ENCODE results near the gene ZBTB46.

The ZBTB46 gene

DNA sequence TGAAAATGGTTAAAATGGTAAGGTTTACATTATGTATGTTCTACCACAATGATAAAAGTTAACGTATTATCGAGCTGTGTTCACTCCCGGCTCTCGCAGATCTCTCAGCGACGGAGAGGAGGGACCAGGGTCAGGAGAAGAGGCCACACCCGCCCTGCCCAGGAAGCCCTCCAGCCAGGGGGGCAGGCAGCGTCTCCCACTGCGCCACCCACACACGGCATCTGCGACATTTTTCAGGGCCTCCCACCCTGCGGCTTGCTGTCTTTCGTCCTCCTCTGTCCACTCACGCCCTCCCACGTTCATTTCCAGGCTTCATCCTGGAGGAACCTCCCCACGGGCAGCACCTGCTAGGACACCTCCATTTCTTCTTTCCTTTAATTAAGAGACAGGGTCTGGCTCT is 43.3 kb downstream of the ZBTB46 start:
- DNase-seq, result no peak
- Histone ChIP-seq H3K4me3 (ENCODE audit: low read depth in 1 of 2, low read length in 2 of 2) (no peak overlapping the region), H3K27me3 (ENCODE audit: insufficient read depth, low read length, poor library complexity) (no peaks in the 10 kb centered on the region), H3K4me1 (ENCODE audit: insufficient read depth, low read length) (0 out of 2 replicates have a peak, but pooled peaks cover 4% of the 10 kb centered on the region), H3K79me2 (ENCODE audit: insufficient read depth, low read length) (no peaks in the 10 kb centered on the region), H4K20me1 (ENCODE audit: insufficient read depth, low read length) (no peaks in the 10 kb centered on the region; the same call in 1 of the 2 replicates), H2AFZ (ENCODE audit: low read depth, low read length) (no peak overlapping the region), H3K4me2 (ENCODE audit: insufficient read depth, low read length) (no peak overlapping the region), H3K9ac (ENCODE audit: low read depth, low read length) (no peak overlapping the region), H3K36me3 (ENCODE audit: insufficient read depth, low read length) (no peaks in the 10 kb centered on the region), H3K9me3 (ENCODE audit: insufficient read depth, low read length, severe bottlenecking) (no peaks in the 10 kb centered on the region), H3K27ac (ENCODE audit: low read length) (no peak overlapping the region)
- TF ChIP-seq, protein P1, sequence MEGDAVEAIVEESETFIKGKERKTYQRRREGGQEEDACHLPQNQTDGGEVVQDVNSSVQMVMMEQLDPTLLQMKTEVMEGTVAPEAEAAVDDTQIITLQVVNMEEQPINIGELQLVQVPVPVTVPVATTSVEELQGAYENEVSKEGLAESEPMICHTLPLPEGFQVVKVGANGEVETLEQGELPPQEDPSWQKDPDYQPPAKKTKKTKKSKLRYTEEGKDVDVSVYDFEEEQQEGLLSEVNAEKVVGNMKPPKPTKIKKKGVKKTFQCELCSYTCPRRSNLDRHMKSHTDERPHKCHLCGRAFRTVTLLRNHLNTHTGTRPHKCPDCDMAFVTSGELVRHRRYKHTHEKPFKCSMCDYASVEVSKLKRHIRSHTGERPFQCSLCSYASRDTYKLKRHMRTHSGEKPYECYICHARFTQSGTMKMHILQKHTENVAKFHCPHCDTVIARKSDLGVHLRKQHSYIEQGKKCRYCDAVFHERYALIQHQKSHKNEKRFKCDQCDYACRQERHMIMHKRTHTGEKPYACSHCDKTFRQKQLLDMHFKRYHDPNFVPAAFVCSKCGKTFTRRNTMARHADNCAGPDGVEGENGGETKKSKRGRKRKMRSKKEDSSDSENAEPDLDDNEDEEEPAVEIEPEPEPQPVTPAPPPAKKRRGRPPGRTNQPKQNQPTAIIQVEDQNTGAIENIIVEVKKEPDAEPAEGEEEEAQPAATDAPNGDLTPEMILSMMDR (IDR thresholded peaks at IDR 0.05; ENCODE audit: borderline replicate concordance, extremely low read depth, low read length, poor library complexity, severe bottlenecking), result no peak
- TF ChIP-seq EZH2 (IDR thresholded peaks at IDR 0.05; ENCODE audit: borderline replicate concordance, low read depth, low read length, severe bottlenecking), result no peak
- no peak for ATAC-seq (ENCODE audit: insufficient read depth, low read depth)

GRCh38 chr20:63787302-63787701 is 43.8 kb downstream of the ZBTB46 start:
- ATAC-seq (ENCODE audit: insufficient read depth, low read depth), result no peak
- H3K9ac ChIP-seq (ENCODE audit: low read depth, low read length), result no peak overlapping the region

DNA sequence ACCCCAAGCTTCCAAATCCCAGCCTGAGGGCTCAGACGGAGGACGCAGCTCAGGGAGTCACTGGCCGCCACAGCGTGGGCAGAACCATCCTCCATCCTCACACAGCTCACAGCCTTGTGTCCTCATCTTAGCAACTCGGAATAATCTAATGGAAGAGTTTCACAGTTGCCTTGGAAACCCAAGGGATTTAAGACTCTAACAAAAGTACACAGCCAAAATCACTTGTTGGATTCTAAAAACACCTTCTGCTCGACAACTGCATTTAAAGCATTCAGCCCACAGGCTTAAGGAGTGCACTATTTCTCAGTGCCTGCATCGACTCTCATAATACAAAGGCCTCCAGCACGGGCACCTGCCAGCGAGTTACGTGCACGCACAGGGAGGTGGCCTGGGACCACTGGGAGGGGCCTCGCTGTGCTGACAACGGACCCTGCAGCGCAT is 45.4 kb downstream of the ZBTB46 start:
- no peaks in the 10 kb centered on the region for H3K36me3 ChIP-seq (ENCODE audit: insufficient read depth, low read length)
- no peak for TF ChIP-seq EZH2 (IDR thresholded peaks at IDR 0.05; ENCODE audit: borderline replicate concordance, low read depth, low read length, severe bottlenecking)
- TF ChIP-seq, protein P1 (IDR thresholded peaks at IDR 0.05; ENCODE audit: borderline replicate concordance, extremely low read depth, low read length, poor library complexity, severe bottlenecking), result no peak
- H3K27me3 ChIP-seq (ENCODE audit: insufficient read depth, low read length, poor library complexity), result no peaks in the 10 kb centered on the region
- no peak for DNase-seq
- no peak; the same call in 2 of the 3 replicates for ATAC-seq (ENCODE audit: insufficient read depth, low read depth)
- no peaks in the 10 kb centered on the region; the same call in 1 of the 2 replicates for H4K20me1 ChIP-seq (ENCODE audit: insufficient read depth, low read length)
- no peak overlapping the region for H3K27ac ChIP-seq (ENCODE audit: low read length)
- H3K4me2 ChIP-seq (ENCODE audit: insufficient read depth, low read length), result no peak overlapping the region
- no peaks in the 10 kb centered on the region for H3K79me2 ChIP-seq (ENCODE audit: insufficient read depth, low read length)
- H3K4me3 ChIP-seq (ENCODE audit: low read depth in 1 of 2, low read length in 2 of 2), result no peak overlapping the region
- no peaks in the 10 kb centered on the region for H3K9me3 ChIP-seq (ENCODE audit: insufficient read depth, low read length, severe bottlenecking)
- 0 out of 2 replicates have a peak, but pooled peaks cover 4% of the 10 kb centered on the region for H3K4me1 ChIP-seq (ENCODE audit: insufficient read depth, low read length)
- H2AFZ ChIP-seq (ENCODE audit: low read depth, low read length), result peak overlapping the region; percentile 1; the same call in 1 of the 2 replicates
- no peak overlapping the region for H3K9ac ChIP-seq (ENCODE audit: low read depth, low read length)

More at GRCh38 chr20:63787302-63787701, 43.8 kb downstream of the ZBTB46 start:
- Histone ChIP-seq H3K36me3 (ENCODE audit: insufficient read depth, low read length) (no peaks in the 10 kb centered on the region), H2AFZ (ENCODE audit: low read depth, low read length) (no peak overlapping the region), H3K27me3 (ENCODE audit: insufficient read depth, low read length, poor library complexity) (no peaks in the 10 kb centered on the region), H3K79me2 (ENCODE audit: insufficient read depth, low read length) (no peaks in the 10 kb centered on the region), H4K20me1 (ENCODE audit: insufficient read depth, low read length) (no peaks in the 10 kb centered on the region; the same call in 1 of the 2 replicates), H3K4me2 (ENCODE audit: insufficient read depth, low read length) (no peak overlapping the region), H3K4me1 (ENCODE audit: insufficient read depth, low read length) (0 out of 2 replicates have a peak, but pooled peaks cover 4% of the 10 kb centered on the region), H3K27ac (ENCODE audit: low read length) (no peak overlapping the region), H3K9me3 (ENCODE audit: insufficient read depth, low read length, severe bottlenecking) (no peaks in the 10 kb centered on the region), H3K4me3 (ENCODE audit: low read depth in 1 of 2, low read length in 2 of 2) (no peak overlapping the region)
- DNase-seq, result no peak
- no peak for TF ChIP-seq EZH2 (IDR thresholded peaks at IDR 0.05; ENCODE audit: borderline replicate concordance, low read depth, low read length, severe bottlenecking)
- TF ChIP-seq, protein P1 (IDR thresholded peaks at IDR 0.05; ENCODE audit: borderline replicate concordance, extremely low read depth, low read length, poor library complexity, severe bottlenecking), result no peak

All from DND-41 (cell line).